OCI-LY7 (cell line): ENCODE measurements around the gene FIS1. TPM values are rescaled to one million over a fixed set of nuclear protein-coding genes. Genes with fewer than 3 reads are reported as not detected.

ENCODE experiments used
- BruUV-seq: library from RNA; stranded (reverse); fragments of 400-500 nt; replicated peaks from 2 replicates; lab custom pipeline; 2021; lab: Mats Ljungman, UMichigan
- CTCF ChIA-PET: fragments of 300-600 bp; sonication (Branson Sonifier 250); formaldehyde crosslinking; loops from one replicate; lab custom pipeline; 2022; ENCODE audit warnings: antibody characterized with exemption; ENCODE audit not compliant: unreplicated experiment; lab: Charles Lee
- POLR2A ChIA-PET: fragments of 300-600 bp; sonication (Branson Sonifier 250); formaldehyde crosslinking; loops from one replicate; lab custom pipeline; 2022; ENCODE audit warnings: antibody characterized with exemption; lab: Charles Lee
- DNase-seq: peaks from one replicate; pipeline ENCODE4 v3.0.0-alpha.2; 2015; ENCODE audit warnings: low spot score
- H2AFZ ChIP-seq: fragments of 200-600 bp; sonication (generic), shearing (Covaris generic); 2 replicates; pipeline ENCODE4 v1.6.1; 2014; ENCODE audit warnings: mild to moderate bottlenecking, antibody characterized with exemption, low read length, moderate library complexity
- H3K27ac ChIP-seq: fragments of 200-600 bp; sonication (generic); 2 replicates; pipeline ENCODE4 v1.5.1; 2014; ENCODE audit warnings: mixed run types, low read depth, mild to moderate bottlenecking, moderate library complexity, low read length, inconsistent platforms; ENCODE audit not compliant: poor library complexity, severe bottlenecking
- H3K36me3 ChIP-seq: fragments of 200-600 bp; sonication (generic); 2 replicates; pipeline ENCODE4 v1.6.1; 2014; ENCODE audit warnings: mild to moderate bottlenecking, antibody characterized with exemption, low read length, moderate library complexity, mixed read lengths; ENCODE audit not compliant: insufficient read depth
- H3K4me1 ChIP-seq: fragments of 200-600 bp; sonication (generic); 2 replicates; pipeline ENCODE4 v1.5.1; 2014; ENCODE audit warnings: mild to moderate bottlenecking, low read length; ENCODE audit not compliant: insufficient read depth, poor library complexity, severe bottlenecking
- H3K4me2 ChIP-seq: fragments of 200-600 bp; sonication (generic); 2 replicates; pipeline ENCODE4 v1.6.1; 2014; ENCODE audit warnings: mild to moderate bottlenecking, low read length
- H3K4me3 ChIP-seq: fragments of 200-600 bp; sonication (generic); 2 replicates; pipeline ENCODE4 v1.5.1; 2014; ENCODE audit warnings: mild to moderate bottlenecking, low read depth, low read length; ENCODE audit not compliant: poor library complexity, severe bottlenecking
- H3K79me2 ChIP-seq: fragments of 200-600 bp; sonication (generic); 2 replicates; pipeline ENCODE4 v1.6.1; 2016; ENCODE audit warnings: low read depth, mild to moderate bottlenecking, low read length, moderate library complexity, mixed read lengths; ENCODE audit not compliant: insufficient read depth
- H3K9me2 ChIP-seq: fragments of 200-600 bp; sonication (generic); 2 replicates; pipeline ENCODE4 v1.6.1; 2016; ENCODE audit warnings: mild to moderate bottlenecking, low read length, mixed read lengths; ENCODE audit not compliant: insufficient read depth
- H3K9me3 ChIP-seq: fragments of 200-600 bp; sonication (generic); 2 replicates; pipeline ENCODE4 v1.6.1; 2014; ENCODE audit warnings: mild to moderate bottlenecking, mixed run types, low read length, mixed read lengths
- H4K20me1 ChIP-seq: fragments of 200-600 bp; sonication (generic); 2 replicates; pipeline ENCODE4 v1.6.1; 2014; ENCODE audit warnings: mild to moderate bottlenecking, antibody characterized with exemption, low read length, moderate library complexity, mixed read lengths; ENCODE audit not compliant: insufficient read depth
- EZH2phosphoT487 ChIP-seq: fragments of 200-600 bp; sonication (generic); IDR thresholded peaks from 2 replicates; pipeline ENCODE4 v1.6.1; 2018; ENCODE audit warnings: low read depth, borderline replicate concordance, mild to moderate bottlenecking, mixed run types, antibody characterized with exemption, low read length, moderate library complexity, mixed read lengths
- intact Hi-C: fragments of 100-400 bp; cut with micrococcal nuclease; formaldehyde crosslinking; loops from one replicate; pipeline ENCODE4 v1.10.0; 2022; ENCODE audit not compliant: unreplicated experiment
- total RNA-seq, 2 experiments: library from RNA; depleted of rRNA in 1 of 2; stranded (reverse); fragments of >200 nt in 1 of 2; shearing (Covaris generic) in 1 of 2; gene quantifications; 2 replicates each; pipeline ENCODE4 v1.2.3, GENCODE V29; 2014 to 2022
- TF ChIP-seq, protein P1 (sequence below): fragments of 200-600 bp; sonication (generic); conservative IDR thresholded peaks from 2 replicates; pipeline ENCODE4 v1.5.1; 2014; ENCODE audit warnings: mild to moderate bottlenecking, antibody characterized with exemption, low read length, moderate library complexity, mixed read lengths

The FIS1 gene
- total RNA-seq, 2 experiments from 2014 or later, result 92.7 to 102 TPM

DNA sequence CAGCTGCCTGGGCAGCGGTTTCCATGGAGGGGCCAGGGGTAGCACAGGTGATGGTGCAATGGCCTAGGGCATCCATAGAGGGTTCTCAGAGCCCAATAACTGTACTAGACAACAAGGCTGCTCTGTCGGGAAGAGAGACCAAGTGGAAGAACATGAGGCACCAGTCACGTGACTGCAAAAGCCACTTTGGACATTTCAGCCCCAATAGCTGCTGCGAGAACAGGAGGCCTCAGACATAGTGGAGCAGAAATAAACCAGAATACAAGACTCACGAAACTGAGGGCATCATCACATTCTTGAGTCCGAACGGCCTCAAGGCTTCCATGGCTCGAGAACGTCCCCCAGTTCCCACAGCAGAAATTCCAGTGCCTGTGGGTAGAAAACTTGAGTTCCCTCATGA, 32.3 kb upstream of the FIS1 start:
- Histone ChIP-seq H3K4me3 (no peak overlapping the region), H3K4me2 (no peak overlapping the region), H4K20me1 (no peaks in the 10 kb centered on the region), H3K27ac (no peak overlapping the region), H3K9me2 (no peaks in the 10 kb centered on the region), H3K4me1 (no peaks in the 10 kb centered on the region), H3K79me2 (no peaks in the 10 kb centered on the region), H3K36me3 (no peaks in the 10 kb centered on the region), H3K9me3 (no peaks in the 10 kb centered on the region), H2AFZ (no peak overlapping the region)
- intact Hi-C loops, result no loop called here
- CTCF ChIA-PET, result no interaction called here
- POLR2A ChIA-PET, result no interaction called here
- TF ChIP-seq EZH2phosphoT487, result no peak
- TF ChIP-seq, protein P1, sequence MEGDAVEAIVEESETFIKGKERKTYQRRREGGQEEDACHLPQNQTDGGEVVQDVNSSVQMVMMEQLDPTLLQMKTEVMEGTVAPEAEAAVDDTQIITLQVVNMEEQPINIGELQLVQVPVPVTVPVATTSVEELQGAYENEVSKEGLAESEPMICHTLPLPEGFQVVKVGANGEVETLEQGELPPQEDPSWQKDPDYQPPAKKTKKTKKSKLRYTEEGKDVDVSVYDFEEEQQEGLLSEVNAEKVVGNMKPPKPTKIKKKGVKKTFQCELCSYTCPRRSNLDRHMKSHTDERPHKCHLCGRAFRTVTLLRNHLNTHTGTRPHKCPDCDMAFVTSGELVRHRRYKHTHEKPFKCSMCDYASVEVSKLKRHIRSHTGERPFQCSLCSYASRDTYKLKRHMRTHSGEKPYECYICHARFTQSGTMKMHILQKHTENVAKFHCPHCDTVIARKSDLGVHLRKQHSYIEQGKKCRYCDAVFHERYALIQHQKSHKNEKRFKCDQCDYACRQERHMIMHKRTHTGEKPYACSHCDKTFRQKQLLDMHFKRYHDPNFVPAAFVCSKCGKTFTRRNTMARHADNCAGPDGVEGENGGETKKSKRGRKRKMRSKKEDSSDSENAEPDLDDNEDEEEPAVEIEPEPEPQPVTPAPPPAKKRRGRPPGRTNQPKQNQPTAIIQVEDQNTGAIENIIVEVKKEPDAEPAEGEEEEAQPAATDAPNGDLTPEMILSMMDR, result no peak
- no peak for DNase-seq
- no TSS peak for BruUV-seq

DNA sequence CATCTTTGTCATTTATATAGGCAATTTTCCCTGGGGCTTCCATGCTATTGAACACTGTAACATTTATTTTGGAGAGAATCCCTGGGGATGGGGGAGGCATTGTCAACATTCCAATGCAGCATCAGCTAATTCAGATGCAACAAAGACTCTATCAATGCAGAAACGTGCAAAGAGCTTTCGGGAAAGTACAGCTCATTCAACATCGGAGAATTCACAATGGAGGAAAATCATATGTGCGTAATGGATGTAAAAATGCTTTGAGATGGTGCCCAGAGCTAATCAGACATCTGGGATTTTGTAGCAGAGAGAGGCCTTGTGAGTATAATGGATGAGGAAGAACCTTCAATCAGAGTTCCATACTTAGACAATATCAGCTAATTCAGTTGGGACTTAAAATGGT, 28.3 kb upstream of the FIS1 start:
- no peaks in the 10 kb centered on the region for H3K4me1 ChIP-seq
- no peak overlapping the region for H2AFZ ChIP-seq
- BruUV-seq, result no TSS peak
- H3K79me2 ChIP-seq, result no peaks in the 10 kb centered on the region
- ChIA-PET POLR2A (no interaction called here), CTCF (no interaction called here)
- H3K27ac ChIP-seq, result no peak overlapping the region
- no peaks in the 10 kb centered on the region for H4K20me1 ChIP-seq
- H3K9me3 ChIP-seq, result no peaks in the 10 kb centered on the region
- TF ChIP-seq, protein P1, result no peak
- no peak for TF ChIP-seq EZH2phosphoT487
- no peak for DNase-seq
- no peaks in the 10 kb centered on the region for H3K9me2 ChIP-seq
- intact Hi-C loops, result no loop called here
- H3K4me3 ChIP-seq, result no peak overlapping the region
- H3K36me3 ChIP-seq, result no peaks in the 10 kb centered on the region
- no peak overlapping the region for H3K4me2 ChIP-seq

DNA sequence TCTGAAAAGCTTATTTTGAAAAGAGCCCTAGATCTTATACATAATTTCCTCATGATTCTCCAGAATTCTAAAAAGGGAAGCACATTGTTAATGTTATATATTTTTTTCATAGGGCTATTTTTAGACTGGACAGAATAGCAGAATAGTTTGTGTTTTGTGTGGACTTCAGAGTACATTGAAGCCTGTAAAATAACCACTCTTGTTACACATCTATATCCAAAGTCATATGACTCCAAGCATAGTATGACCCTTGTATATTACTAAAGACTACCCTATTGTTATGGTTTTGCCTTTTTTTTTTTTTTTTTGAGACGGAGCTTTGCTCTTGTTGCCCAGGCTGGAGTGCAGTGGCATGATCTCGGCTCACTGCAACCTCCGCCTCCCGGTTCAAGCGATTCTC, 26.1 kb upstream of the FIS1 start:
- CTCF ChIA-PET, result interaction anchor here (0.6 kb wide), 1 partner anchor 10 kb away, joined by 3 read pairs; no protein-coding TSS in a partner anchor
- no TSS peak for BruUV-seq
- no peak for TF ChIP-seq EZH2phosphoT487
- Histone ChIP-seq H3K4me1 (no peaks in the 10 kb centered on the region), H3K4me3 (no peak overlapping the region), H3K9me2 (no peaks in the 10 kb centered on the region), H3K4me2 (no peak overlapping the region), H4K20me1 (no peaks in the 10 kb centered on the region), H2AFZ (no peak overlapping the region), H3K27ac (no peak overlapping the region), H3K9me3 (no peaks in the 10 kb centered on the region), H3K79me2 (no peaks in the 10 kb centered on the region), H3K36me3 (no peaks in the 10 kb centered on the region)
- DNase-seq, result no peak
- intact Hi-C loops, result no loop called here
- POLR2A ChIA-PET, result interaction anchor here (0.7 kb wide), 1 partner anchor 37 kb away, joined by 5 read pairs; no protein-coding TSS in a partner anchor
